Astrocyte (in vitro differentiated cells and primary cell): Measurements from ENCODE around the gene TMTC2.

Experiments
- CTCF ChIP-seq: IDR thresholded peaks from 2 replicates; pipeline ENCODE4 v1.5.1; 2011; ENCODE audit warnings: low read depth, mild to moderate bottlenecking, inconsistent platforms, low read length, moderate library complexity; ENCODE audit not compliant: insufficient read depth
- EZH2 ChIP-seq: IDR thresholded peaks from 2 replicates; pipeline ENCODE4 v1.6.1; 2012; ENCODE audit warnings: mild to moderate bottlenecking, low read length, inconsistent platforms; ENCODE audit not compliant: insufficient read depth

- no peak for TF ChIP-seq CTCF
- no peak for TF ChIP-seq EZH2
These were observed 34.6 kb upstream of the TMTC2 start for GRCh38 chr12:82652071-82652470.
